GM19452 (cell line): Measurements from ENCODE around the gene AUH.
"Not testable (repeated sequence)": the region's sequence is repeated elsewhere in the genome, so short reads cannot be mapped to it uniquely, and the experiment has no call there.

Source experiments
- ATAC-seq: cut with Tn5 transposase; IDR thresholded peaks from one replicate; pipeline ENCODE4 v1.9.1; 2021; ENCODE audit not compliant: unreplicated experiment

AUH gene

DNA sequence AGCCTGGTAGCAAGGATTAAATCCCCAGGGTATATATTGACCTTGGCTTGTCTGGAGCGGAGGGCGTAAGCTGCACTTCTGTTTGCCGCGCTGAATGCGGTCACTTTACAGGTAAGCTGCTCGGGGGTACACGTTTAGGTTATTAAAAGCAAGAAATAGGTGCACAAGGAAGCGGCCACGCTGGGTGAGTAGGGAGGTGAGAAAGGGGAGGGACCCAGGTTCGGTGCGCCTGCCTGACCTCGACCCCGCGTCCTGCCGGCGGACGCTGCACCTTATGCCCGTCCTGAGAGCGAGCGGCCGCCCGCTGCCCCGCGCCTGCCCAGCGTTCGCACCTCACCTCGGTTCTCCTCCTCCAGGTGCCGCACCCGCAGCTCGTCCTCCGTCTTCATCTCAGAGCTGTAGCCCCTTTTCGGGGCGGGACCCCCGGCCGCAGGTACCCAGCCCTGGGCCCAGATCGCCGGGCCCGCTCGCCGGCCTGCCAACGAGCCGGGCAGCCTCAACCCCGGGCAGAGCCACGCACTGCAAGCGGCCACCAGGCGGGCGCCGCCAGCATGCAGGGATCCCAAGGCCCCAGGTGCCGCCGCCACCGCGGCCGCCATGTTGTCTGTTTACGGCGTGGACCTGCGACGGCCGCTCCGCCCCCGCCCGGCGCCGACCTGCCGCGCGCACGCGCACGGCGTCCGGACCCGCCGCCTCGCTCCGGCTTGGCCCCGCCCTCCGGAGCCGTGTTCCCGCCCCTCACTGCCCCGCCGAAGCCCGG, at the start of gene AUH:
Gene AUH (minus strand): TSS at position 628 of the 760 bp plus-strand sequence. CDS start 29 bp downstream, at position 599.
- peak; percentile 88 for ATAC-seq

DNA sequence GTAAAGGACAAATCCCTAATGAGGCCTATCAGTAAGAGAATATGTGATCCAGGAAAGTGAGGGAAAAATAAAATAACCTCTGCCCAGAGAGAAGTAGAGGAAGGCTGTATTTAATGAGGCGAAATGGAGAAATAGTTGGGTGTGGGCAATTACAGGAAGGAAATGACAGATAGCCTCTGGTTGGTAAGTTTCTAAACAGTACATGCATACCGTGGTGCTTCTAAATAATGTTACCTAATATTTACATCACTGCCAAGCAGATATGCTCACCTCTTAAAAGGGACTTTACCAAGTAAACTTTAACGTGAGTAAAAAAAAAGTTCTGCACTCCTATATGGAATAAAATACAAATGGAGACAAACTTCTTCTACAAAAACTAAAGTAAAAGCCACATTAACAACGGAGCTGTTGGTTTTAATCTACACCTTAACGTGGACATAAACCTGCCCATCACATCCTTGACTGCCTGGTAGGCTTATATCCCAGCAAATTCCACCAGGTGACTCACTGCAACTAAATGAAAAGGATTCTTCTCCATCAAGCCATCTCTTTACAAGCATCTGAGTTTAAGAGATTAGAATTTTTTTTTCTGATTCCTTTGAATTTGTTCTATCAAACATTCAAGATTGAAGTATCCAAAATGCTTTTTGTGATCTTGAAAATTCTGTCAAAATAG, 49.5 kb upstream of the AUH start:
- ATAC-seq, result no peak

DNA sequence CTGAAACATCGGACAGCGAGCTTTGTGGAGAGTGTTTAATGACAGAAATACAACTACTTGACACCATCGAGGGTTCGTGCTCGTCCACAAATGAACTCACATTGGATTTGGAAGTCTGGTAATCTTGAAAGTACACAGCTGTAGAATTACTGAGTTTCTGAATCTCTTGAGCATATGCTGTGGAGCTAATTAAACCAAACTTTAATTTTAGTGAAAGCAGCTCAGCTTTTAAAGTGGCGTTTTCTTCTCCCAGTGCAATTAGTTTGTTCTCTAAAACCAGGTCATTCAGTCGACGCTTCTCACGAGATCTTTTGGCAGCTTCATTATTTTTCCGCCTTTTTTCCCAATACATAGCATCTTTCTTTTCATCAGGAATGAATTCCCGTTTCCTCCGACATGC, 48.4 kb upstream of the AUH start:
- ATAC-seq, result no peak

- no peak for ATAC-seq
Measured at GRCh38 chr9:91408475-91408874, 46.8 kb upstream of the AUH start.

DNA sequence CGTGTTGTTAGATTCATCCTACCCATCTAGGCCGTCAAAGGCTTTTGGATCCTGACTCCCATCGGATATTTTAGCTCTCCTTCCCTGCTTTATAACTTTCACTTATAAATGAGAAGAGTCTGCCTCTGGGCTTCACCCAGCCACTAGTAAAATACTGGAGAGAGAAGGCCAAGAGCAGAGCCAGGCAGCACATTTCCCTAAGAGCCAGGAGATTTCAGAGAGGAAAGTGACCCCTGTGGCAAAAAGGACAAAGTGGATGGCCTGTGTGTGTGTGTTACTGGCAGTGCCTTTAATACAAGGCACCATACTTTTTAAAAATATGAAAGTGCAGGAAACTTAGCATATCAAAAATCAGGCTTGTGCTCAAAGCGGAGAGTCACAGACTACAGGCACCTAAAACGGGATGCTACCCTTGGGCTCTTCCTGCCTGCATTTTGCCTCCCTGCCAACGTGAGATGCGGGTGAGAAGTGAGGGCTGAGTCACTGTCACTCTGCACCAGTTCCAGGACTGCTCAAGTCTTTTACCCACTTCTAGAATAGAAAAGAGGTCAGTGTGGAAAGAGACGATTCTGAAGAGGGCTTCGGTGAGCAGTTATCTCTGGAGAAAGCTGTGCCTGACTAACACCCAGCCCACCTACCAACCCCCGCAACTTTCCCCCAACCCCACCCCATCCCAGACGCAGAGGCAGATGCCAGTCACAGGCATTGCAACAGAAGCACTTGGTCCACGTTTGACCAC, 46.0 kb upstream of the AUH start:
- no peak for ATAC-seq

- no peak for ATAC-seq
Measured at GRCh38 chr9:91405343-91406077, 43.8 kb upstream of the AUH start.

- ATAC-seq, result no peak
Measured at GRCh38 chr9:91403665-91404543, 42.2 kb upstream of the AUH start.

DNA sequence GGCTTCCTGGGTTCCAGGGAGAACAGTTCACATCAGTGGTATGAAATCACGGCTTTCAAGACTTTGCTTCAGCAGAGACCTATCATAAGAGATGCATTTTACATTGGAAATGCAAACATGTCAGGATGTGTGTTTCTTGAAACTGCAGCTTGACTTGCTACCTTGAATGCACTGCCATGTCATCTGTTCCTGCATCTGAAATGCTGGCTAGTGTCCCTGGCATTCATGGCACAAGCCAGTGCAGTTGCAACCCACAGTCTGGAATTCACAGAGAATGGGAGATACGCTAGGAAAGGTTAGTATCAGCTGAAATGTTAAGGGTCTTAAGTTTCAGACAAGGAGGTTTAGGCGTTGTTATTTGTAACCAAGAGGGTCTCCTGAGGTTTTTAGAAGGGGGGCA, 37.2 kb upstream of the AUH start:
- ATAC-seq, result no peak

DNA sequence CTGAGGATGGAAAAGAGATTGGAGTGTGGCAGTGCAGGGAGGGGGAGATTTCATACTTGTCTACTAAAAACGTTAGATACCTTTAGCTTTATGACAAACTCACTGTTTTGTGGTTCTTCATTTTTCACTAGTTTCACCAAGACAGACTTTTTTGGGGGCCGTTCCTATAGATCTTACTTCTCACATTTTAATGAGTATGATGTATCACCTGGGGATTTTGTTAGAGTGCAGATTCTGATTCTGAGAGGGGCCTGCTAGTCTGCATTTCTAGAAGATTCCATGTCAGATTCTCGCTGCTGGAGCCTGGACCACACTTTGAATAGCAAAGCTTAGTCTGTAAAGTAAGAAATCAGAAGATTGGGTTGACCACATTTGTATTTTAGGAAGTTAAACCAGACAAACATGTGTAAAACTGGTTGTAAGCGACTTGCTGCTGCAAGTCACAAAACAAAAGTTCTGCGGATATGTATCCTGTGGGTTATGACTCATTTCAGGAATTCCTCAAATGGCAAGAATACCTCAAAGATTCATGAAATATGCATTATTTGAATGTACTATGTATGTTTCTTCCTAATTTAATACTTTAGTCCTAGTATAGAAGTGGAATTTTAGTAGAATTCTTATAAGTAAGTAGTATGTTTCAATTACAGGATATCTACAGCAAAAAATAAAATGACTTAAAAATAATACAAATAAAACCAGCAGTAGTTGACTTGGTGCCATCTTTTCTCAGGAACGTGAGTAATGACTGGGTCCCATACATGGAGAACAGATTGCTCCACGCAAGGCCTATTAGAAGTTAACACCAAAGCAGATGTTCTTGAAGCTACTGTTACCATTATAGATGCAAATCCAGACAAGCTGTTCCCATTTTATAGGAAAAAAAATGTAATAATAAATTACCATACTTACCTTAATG, 34.1 kb upstream of the AUH start:
- ATAC-seq, result peak; percentile 58

DNA sequence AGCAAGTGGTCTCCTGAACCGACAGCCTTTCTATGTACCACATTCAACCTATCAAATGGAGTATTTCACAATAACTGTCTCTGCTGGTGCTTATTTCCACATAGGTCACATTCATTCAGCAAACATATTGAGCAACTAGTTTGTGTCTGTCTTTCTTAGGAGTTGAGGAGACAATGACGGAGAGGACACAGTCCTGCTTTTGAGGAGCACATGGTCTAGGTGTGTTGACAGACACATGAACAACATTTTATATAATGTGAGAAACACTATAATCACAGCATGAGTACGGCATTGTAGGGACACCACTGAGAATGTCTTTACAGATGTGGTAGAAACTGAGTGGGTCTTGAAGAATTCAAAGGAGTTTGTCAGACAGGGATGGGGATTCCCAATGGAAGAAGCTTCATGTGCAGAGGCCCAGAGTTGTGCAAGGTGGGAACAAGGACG, 33.4 kb upstream of the AUH start:
- ATAC-seq, result no peak

DNA sequence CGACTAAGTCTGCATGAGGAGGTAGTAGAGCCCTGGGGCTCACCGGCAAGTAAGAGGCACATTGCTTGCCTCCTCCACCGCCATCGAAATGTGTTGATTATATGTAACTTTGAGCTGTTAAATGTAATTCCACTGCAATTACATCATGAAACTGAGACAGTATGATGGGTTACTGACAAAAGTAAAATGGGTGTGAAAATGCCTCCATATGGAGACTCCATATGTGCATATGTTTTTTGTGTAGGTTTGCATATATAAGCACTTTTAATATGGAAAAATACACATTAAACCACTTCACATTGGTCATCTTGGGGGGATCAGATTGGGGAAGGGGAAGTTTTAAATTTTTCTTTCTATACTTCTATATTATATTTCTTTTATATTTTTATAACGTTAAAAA, 32.1 kb upstream of the AUH start:
- no peak for ATAC-seq

DNA sequence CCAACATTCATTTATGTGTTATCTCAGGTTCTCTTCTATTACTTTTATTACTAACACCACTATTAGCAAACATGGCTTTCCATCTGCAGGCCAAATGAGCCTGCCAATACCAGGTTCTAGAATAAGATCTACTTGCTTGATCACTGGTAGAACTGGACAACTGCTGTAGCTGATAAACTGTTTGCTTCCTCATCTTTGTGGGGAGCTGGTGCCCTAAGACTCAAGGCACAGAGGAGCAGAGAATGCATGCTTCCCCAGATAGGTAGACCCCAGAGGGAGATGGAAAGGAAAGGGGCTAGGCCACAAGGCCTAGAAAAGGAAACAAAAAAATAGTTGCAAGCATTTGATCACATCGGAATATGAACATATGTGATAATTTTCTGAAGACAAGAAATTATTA, 30.7 kb upstream of the AUH start:
- ATAC-seq, result no peak

GRCh38 chr9:91391818-91392217, 30.1 kb upstream of the AUH start:
- no peak for ATAC-seq

GRCh38 chr9:91391412-91391811, 29.7 kb upstream of the AUH start:
- no peak for ATAC-seq

DNA sequence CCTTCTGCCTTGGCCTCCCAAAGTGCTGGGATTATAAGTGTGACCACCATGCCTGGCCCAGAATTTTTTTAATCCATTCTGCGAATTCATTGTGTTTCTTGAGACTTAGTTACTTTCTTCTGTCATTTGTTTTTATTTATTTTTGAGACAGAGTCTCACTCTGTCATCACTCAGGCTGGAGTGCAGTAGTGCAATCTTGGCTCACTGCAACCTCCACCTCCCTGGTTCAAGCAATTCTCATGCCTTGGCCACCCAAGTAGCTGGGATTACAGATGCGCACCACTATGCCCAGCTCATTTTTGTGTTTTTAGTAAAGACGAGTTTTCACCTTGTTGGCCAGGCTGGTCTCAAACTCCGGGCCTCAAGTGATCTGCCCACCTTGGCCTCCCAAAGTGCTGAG, 28.0 kb upstream of the AUH start:
- ATAC-seq, result not testable (repeated sequence)

DNA sequence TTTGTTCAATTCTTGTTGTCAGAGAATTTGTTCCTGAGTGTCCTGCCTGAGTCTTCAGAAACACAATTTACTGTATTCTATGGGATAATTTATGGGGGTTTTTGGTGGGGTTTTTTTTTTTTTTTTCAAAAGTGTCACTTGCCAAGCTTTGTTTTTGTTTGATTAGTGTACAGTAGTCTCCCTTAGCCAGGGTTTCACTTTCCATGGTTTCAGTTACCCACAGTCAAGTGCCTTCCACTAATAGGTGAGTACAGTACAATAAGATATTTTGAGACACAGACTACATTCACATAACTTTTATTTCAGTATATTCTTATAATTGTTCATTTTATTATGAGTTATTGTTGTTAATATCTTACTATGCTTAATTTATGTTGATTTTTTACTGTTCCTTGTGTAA, 25.0 kb upstream of the AUH start:
- ATAC-seq, result no peak

DNA sequence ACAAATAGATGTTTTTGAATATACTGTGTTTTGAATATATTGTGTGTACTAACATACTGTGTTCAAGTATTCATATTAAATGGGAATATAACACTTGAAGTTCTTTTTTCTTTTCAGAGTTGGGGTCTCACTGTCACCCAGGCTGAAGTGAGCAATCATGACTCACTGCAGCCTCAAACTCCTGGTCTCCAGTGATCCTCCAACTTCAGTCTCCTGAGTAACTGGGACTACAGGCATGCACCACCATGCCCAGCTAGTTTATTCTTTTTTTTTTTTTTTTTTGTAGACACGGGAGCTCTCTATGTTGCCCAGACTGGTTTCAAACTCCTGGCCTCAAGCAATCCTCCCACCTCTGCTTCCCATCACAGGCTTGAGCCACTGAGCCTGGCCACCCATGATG, 23.2 kb upstream of the AUH start:
- no peak for ATAC-seq

DNA sequence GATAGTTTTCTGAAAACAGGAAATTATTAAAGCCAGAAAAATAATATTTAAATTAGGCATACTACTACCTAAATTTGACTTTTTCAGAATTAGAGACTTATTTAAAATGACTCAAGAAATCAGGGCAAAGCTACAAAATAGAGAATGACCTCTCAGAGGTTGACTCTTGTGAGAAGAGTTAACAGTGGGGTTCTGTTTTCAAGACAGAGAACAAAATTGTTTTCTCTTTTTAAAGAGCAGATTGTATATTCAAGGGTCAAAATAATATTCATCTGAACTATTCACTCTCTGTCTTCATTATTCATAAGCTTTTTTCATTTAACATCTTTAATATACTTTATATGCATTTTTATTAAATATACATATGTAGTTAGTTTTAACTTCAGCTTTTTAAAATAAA, 21.9 kb upstream of the AUH start:
- ATAC-seq, result no peak

DNA sequence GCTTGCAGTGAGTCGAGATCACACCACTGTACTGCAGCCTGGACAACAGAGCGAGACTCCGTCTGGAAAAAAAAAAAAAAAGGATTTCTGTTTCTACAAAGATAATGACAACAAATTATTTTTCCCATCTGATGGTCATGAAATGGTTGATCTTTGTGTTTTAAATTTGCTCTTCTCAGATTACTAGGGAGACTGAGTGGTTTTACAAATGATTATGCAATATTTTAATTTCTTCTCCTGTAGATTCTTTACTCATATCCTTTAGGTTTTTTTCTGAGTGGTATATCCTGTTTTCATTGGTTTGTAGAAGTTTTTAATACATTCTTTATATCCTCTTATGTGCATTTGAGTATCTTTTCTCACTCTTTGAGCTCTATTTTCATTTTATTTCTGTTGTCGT, 20.6 kb upstream of the AUH start:
- no peak for ATAC-seq
